OCI-LY7 (cell line): ENCODE measurements around the gene PSMB1.

Experiments
- CTCF ChIP-seq: fragments of 200-600 bp; sonication (generic); conservative IDR thresholded peaks from 2 replicates; pipeline ENCODE4 v1.5.1; 2014; ENCODE audit warnings: mild to moderate bottlenecking, antibody characterized with exemption, low read length, moderate library complexity, mixed read lengths
- EZH2phosphoT487 ChIP-seq: fragments of 200-600 bp; sonication (generic); IDR thresholded peaks from 2 replicates; pipeline ENCODE4 v1.6.1; 2018; ENCODE audit warnings: low read depth, borderline replicate concordance, mild to moderate bottlenecking, mixed run types, antibody characterized with exemption, low read length, moderate library complexity, mixed read lengths

- TF ChIP-seq CTCF (no peak), EZH2phosphoT487 (no peak)
These were observed 31.3 kb upstream of the PSMB1 start, which contains the start of gene PDCD2 for GRCh38 chr6:170584181-170584953.
